Measurements from ENCODE around the gene ERN1. TPM values are rescaled to one million over a fixed set of nuclear protein-coding genes. Genes with fewer than 3 reads are reported as not detected.

Gene ERN1
- total and polyA plus RNA-seq, 2 experiments from 2014 or later = 10.3 to 16.5 TPM

GRCh38 chr17:64138441-64138840 lies 8.5 kb upstream of the ERN1 start:
- Histone ChIP-seq H3K9me2 (replicated peaks; ENCODE audit: insufficient read depth) (no peaks in the 10 kb centered on the region), H3K4me3 (no peak overlapping the region), H3K27me3 (no peaks in the 10 kb centered on the region), H3K4me1 (ENCODE audit: insufficient read depth) (peaks cover 14% of the 10 kb centered on the region), H3K9me3 (ENCODE audit: low read depth) (no peaks in the 10 kb centered on the region), H4K20me1 (ENCODE audit: insufficient read depth, poor library complexity, severe bottlenecking) (no peaks in the 10 kb centered on the region), H3K4me2 (no peak overlapping the region), H3K27ac (no peak overlapping the region), H2AFZ (no peak overlapping the region), H3K79me2 (no peaks in the 10 kb centered on the region), H3K36me3 (replicated peaks; ENCODE audit: insufficient read depth, low read depth) (no peaks in the 10 kb centered on the region)
- WGBS (ENCODE audit: low lambda C conversion rate, missing lambda C conversion rate) = 92% methylated on average over 2 of the region's 2 CpGs
- TF ChIP-seq CTCF (IDR thresholded peaks at IDR 0.05; ENCODE audit: poor library complexity) (no peak), EZH2phosphoT487 (IDR thresholded peaks at IDR 0.05; ENCODE audit: low read depth, severe bottlenecking, unreplicated experiment) (no peak), EZH2 (IDR thresholded peaks at IDR 0.05; ENCODE audit: borderline replicate concordance) (no peak)
- no peak for DNase-seq (ENCODE audit: low spot score)

- Histone ChIP-seq H3K79me2 (no peaks in the 10 kb centered on the region), H2AFZ (no peak overlapping the region), H3K9me2 (replicated peaks; ENCODE audit: insufficient read depth) (no peaks in the 10 kb centered on the region), H3K4me3 (no peak overlapping the region), H3K36me3 (replicated peaks; ENCODE audit: insufficient read depth, low read depth) (no peaks in the 10 kb centered on the region), H3K4me1 (ENCODE audit: insufficient read depth) (peaks cover 28% of the 10 kb centered on the region), H3K4me2 (peak overlapping the region; percentile 9), H4K20me1 (ENCODE audit: insufficient read depth, poor library complexity, severe bottlenecking) (no peaks in the 10 kb centered on the region), H3K27ac (peak overlapping the region; percentile 6), H3K9me3 (ENCODE audit: low read depth) (no peaks in the 10 kb centered on the region), H3K27me3 (no peaks in the 10 kb centered on the region)
- no peak for TF ChIP-seq EZH2 (IDR thresholded peaks at IDR 0.05; ENCODE audit: borderline replicate concordance)
- WGBS (ENCODE audit: low lambda C conversion rate, missing lambda C conversion rate) = 55% methylated on average over 6 of the region's 6 CpGs
- DNase-seq (ENCODE audit: low spot score) = no peak
Measured at GRCh38 chr17:64135000-64135399, 5.1 kb upstream of the ERN1 start.

- no peak for DNase-seq (ENCODE audit: low spot score)
- TF ChIP-seq EZH2 (IDR thresholded peaks at IDR 0.05; ENCODE audit: borderline replicate concordance) (no peak), CTCF (IDR thresholded peaks at IDR 0.05; ENCODE audit: poor library complexity) (no peak), EZH2phosphoT487 (IDR thresholded peaks at IDR 0.05; ENCODE audit: low read depth, severe bottlenecking, unreplicated experiment) (no peak)
- no peaks in the 10 kb centered on the region for H3K36me3 ChIP-seq (replicated peaks; ENCODE audit: insufficient read depth, low read depth)
- H2AFZ ChIP-seq = no peak overlapping the region
- no peaks in the 10 kb centered on the region for H3K9me2 ChIP-seq (replicated peaks; ENCODE audit: insufficient read depth)
- H3K4me2 ChIP-seq = peak overlapping the region; percentile 9
- H3K4me1 ChIP-seq (ENCODE audit: insufficient read depth) = peaks cover 28% of the 10 kb centered on the region
- no peaks in the 10 kb centered on the region for H4K20me1 ChIP-seq (ENCODE audit: insufficient read depth, poor library complexity, severe bottlenecking)
- WGBS (ENCODE audit: low lambda C conversion rate, missing lambda C conversion rate) = 63% methylated on average over 6 of the region's 6 CpGs
- H3K27ac ChIP-seq = peak overlapping the region; percentile 6
- H3K27me3 ChIP-seq = no peaks in the 10 kb centered on the region
- H3K9me3 ChIP-seq (ENCODE audit: low read depth) = no peaks in the 10 kb centered on the region
- no peak overlapping the region for H3K4me3 ChIP-seq
- H3K79me2 ChIP-seq = peaks cover under 1% of the 10 kb centered on the region
Measured at GRCh38 chr17:64134216-64134970, 4.4 kb upstream of the ERN1 start.

GRCh38 chr17:64133546-64134215 lies 3.7 kb upstream of the ERN1 start:
- H3K27ac ChIP-seq = peak overlapping the region; percentile 6
- H3K9me2 ChIP-seq (replicated peaks; ENCODE audit: insufficient read depth) = no peaks in the 10 kb centered on the region
- peaks cover 32% of the 10 kb centered on the region for H3K4me1 ChIP-seq (ENCODE audit: insufficient read depth)
- no peaks in the 10 kb centered on the region for H3K36me3 ChIP-seq (replicated peaks; ENCODE audit: insufficient read depth, low read depth)
- H3K9me3 ChIP-seq (ENCODE audit: low read depth) = no peaks in the 10 kb centered on the region
- H4K20me1 ChIP-seq (ENCODE audit: insufficient read depth, poor library complexity, severe bottlenecking) = peaks cover 3% of the 10 kb centered on the region
- TF ChIP-seq CTCF (IDR thresholded peaks at IDR 0.05; ENCODE audit: poor library complexity) = peak; percentile 82
- no peak for TF ChIP-seq EZH2phosphoT487 (IDR thresholded peaks at IDR 0.05; ENCODE audit: low read depth, severe bottlenecking, unreplicated experiment)
- 42% methylated on average over 8 of the region's 8 CpGs for WGBS (ENCODE audit: low lambda C conversion rate, missing lambda C conversion rate)
- H3K27me3 ChIP-seq = no peaks in the 10 kb centered on the region
- no peak overlapping the region for H2AFZ ChIP-seq
- peak; percentile 82 for DNase-seq (ENCODE audit: low spot score)
- H3K4me3 ChIP-seq = no peak overlapping the region
- no peak overlapping the region for H3K4me2 ChIP-seq
- H3K79me2 ChIP-seq = peaks cover 7% of the 10 kb centered on the region
